HG03378 (cell line): Measurements from ENCODE around the gene C3orf38.
"Not testable (repeated sequence)": the region's sequence is repeated elsewhere in the genome, so short reads cannot be mapped to it uniquely, and the experiment has no call there.

Experiments
- ATAC-seq: cut with Tn5 transposase; IDR thresholded peaks from one replicate; pipeline ENCODE4 v1.9.1; 2021; ENCODE audit warnings: mild to moderate bottlenecking, moderate library complexity; ENCODE audit not compliant: unreplicated experiment

C3orf38 gene

GRCh38 chr3:88149509-88150362, at the start of gene C3orf38:
Gene C3orf38, plus strand, starts transcription at chr3:88149959. Its CDS starts 94 bp downstream, at chr3:88150053.
- ATAC-seq: peak; percentile 78

DNA sequence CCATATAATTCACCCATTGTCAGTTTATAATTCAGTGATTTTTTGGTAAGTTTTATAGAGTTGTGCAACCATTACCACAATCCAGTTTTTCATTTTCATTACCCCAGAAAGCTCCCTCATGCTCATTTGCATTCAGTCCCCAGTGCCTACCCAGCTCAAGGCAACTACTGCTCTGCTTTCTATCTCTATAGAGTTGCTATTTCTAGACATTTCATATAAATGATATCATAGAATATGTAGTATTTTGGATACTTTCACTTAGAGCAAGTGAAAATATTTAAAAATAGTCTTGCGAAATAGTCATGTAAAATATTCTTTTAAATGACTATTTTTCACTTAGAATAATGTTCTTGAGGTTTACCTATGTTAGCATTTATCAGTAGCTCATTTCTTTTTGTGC, 48.6 kb upstream of the C3orf38 start:
- peak; percentile 69 for ATAC-seq

- ATAC-seq: no peak
Measured at GRCh38 chr3:88105325-88105724, 44.4 kb upstream of the C3orf38 start.

- peak; percentile 53 for ATAC-seq
Measured at GRCh38 chr3:88112289-88112688, 37.5 kb upstream of the C3orf38 start.

DNA sequence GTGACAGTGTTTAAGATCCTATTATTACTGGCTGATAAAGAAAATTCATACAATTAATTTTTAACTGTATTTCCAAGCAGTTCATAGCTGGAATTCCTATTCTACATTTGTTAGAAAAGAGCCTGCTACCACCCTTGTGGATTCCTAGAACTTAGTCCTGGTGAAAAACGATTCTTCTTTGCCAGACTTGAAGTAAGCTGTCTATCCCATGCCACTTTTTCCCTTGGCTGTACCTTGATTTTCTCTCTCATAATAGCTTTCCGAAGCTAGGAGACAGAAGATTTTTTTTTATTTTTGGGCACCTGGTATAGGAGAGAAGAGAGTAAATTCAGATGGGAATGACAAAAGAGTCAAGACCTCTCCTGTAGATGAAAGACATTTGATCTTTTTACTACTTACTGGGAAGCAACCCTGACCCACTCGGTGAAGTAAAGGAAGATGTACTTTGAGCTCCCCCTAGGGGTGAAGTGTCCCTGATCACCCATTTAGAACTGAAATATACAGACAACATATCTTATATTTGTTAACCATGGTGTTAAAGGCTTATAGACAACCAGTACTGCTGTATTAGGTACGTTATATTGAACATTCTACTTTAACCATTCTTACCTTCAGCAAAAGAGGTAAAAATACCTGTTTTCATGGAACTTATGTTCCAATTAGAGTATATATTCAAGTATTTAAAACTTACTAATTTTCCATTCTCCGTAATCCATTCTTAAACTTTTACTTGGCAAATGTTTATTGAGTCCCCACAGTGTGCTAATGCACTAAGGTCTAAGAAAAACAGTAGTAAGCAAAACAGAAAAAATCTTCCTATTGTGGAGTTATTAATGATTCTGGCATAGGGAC, 36.2 kb upstream of the C3orf38 start:
- peak; percentile 84 for ATAC-seq

- no peak for ATAC-seq
Measured at GRCh38 chr3:88114878-88115549, 34.7 kb upstream of the C3orf38 start.

GRCh38 chr3:88117683-88118082, 32.1 kb upstream of the C3orf38 start:
- no peak for ATAC-seq

DNA sequence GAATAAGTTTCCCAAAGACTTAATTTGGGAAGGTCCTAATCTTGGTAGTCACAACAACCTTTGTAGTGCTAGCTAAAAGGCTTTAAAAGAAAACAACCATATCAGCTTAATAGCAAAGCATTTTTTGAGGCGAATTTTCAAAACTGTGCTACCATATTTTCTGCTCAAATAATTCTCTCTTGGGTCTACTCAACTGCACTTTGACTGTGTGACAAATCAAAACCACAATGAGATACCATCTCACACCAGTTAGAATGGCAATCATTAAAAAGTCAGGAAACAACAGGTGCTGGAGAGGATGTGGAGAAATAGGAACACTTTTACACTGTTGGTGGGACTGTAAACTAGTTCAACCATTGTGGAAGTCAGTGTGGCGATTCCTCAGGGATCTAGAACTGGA, 31.2 kb upstream of the C3orf38 start:
- not testable (repeated sequence) for ATAC-seq

GRCh38 chr3:88123526-88123925, 26.2 kb upstream of the C3orf38 start:
- no peak for ATAC-seq

DNA sequence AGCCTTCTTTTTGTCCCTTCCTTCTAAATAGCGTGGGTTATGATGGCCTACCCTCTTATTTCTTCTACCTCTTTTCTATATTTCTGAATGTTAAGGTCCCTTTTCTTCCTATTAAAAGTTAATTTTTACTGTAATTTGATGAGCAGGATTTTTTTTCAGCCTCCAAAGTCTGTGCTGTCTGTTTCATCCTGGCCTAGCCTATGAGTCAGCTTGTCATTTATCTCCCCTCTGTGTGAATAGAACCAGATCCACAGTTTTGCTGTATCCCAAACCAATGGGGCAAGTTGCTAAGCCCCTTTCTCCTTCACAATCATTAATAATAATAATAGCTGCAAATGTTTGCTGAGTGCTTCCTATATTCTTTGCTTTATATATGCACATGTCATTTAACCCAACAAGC, 18.1 kb upstream of the C3orf38 start:
- ATAC-seq: no peak

DNA sequence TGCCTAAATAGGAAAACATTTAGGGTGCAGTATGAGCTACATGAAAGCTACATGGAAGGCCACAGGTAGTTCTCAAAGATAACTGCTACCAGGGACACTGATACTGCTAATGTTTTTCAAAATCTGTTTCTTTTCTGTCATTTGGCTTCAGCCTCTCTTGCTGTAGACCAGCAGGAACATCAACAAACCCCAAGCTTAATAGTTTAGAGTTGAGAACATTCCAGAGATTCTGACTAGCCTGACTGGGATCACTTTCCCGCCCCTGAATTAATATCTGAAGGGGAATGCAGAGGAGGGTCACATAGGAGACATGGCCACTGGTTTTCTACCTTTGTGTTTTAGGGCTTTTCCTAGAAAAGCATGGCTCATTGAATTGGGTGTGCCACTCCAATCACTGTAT, 16.9 kb upstream of the C3orf38 start:
- ATAC-seq: no peak

DNA sequence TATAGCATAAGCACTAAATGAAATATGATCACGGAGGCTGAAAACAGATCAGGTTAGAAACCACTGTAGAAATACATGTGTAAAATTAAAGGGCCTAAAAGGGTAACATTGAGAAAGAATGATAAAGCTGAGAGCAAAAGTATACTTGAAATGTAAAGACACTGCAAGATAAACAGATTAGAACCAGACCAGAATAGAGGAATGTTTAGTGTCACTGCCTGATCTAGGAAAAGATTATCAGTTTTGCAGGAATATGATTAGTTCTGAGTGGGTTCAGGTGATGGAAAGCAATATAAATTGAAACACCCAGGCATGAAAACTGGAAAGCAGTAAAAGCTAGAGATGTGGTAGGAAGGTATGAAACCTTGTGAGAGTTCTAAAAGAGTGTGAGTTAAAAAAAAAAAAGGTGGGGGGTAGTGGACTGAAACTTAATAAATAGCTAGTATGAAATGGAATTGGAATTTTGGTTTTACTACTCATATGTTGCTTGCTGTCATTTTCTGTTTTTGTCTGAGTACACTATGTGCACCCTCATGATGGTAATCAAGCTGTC, 16.0 kb upstream of the C3orf38 start:
- ATAC-seq: no peak

GRCh38 chr3:88137836-88138235, 11.9 kb upstream of the C3orf38 start:
- ATAC-seq: no peak

GRCh38 chr3:88141458-88142083, 8.2 kb upstream of the C3orf38 start:
- peak; percentile 4 for ATAC-seq

DNA sequence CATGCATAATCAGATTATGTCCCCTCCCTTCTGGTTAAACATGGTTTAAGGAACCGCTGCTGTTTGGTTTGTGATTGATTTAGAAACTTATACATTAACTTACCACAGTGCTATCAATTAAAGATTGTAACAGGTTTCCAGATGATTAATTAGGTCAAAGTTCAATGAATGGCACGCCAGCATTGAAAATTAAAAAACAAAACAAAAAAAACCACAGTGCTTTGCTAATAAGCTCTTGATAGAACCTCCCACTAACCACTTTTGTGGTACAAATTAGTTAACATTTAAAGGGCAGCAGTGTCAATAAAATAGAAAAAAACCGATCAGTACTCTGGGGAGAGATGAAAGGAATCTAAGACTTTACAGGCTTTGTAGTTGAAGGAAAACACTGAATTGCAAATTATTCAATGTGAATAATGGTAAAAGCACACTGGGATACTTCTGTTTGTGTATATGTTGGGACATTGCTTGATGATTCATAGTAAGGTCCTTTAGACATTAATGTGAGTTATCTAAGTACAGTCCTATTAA, 7.6 kb upstream of the C3orf38 start:
- ATAC-seq: peak; percentile 47

DNA sequence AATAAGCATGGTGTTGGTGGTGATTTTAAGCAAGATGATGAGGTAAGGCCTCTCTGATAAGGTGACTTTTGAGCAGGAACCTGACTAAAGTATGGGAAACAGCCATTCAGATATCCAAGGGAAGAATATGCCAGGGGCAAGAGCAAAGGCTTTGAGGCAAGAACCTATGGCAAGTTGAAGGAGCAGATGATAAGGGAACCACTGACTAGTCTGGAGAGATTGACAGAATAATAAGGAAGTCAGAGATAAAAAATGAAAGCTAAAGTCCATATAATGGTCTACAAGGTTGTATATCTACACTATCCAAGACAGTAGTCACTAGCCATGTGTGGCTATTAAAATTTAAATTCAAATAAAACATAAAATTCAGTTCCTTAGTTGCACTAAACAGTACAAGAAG, 2.5 kb upstream of the C3orf38 start:
- no peak for ATAC-seq

DNA sequence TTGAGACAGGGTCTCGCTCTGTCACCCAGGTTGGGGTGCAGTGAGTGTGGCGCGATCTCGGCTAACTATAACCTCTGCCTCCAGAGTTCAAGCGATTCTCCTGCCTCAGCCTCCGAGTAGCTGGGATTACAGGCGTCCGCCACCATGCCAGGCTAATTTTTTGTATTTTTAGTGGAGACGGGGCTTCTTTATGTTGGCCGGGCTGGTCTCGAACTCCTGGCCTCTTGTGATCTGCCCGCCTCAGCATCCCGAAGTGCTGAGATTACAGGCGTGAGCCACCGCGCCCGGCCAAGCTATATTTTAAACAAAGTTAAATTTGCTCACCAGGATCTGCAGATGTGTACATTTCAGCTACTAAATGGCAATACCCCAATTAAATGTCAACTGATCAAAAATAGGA, 1.1 kb upstream of the C3orf38 start:
- no peak for ATAC-seq

- ATAC-seq: peak; percentile 9
Measured at GRCh38 chr3:88149101-88149508, 654 bp upstream of the C3orf38 start.

DNA sequence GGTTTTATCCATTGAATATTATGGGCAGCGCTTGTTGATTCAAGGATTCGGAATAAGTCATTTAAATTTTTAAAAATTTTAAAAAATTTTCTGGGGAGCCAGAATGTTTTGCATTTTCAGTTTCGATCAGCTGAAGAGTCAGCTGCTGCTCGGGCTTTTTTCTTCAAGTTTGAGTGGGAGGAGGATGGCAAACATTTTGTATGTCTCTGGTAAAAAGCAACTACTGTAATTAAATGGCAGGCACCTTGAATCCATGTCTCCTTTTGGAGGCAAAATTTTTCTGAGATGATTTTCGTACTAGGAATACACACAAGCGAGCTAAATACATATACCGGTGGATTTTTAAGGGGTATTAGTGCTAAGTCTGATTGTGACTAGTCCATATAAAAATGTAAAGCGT, 612 bp downstream of the C3orf38 start:
- peak; percentile 32 for ATAC-seq

GRCh38 chr3:88150806-88151205, 1.0 kb downstream of the C3orf38 start:
- ATAC-seq: no peak
